GM15510 (cell line): ENCODE results near the gene STAB2.

ENCODE experiments used
- POLR2A ChIP-seq: IDR thresholded peaks from 3 replicates; pipeline ENCODE4 v1.6.1; 2011; ENCODE audit warnings: borderline replicate concordance; ENCODE audit not compliant: insufficient read length; ENCODE audit errors: extremely low read depth

The STAB2 gene

GRCh38 chr12:103571286-103571685 lies 15.8 kb upstream of the STAB2 start:
- TF ChIP-seq POLR2A, result no peak

GRCh38 chr12:103572312-103573045 lies 14.6 kb upstream of the STAB2 start:
- no peak for TF ChIP-seq POLR2A

- TF ChIP-seq POLR2A, result no peak
Measured at GRCh38 chr12:103573185-103573584, 13.9 kb upstream of the STAB2 start.

DNA sequence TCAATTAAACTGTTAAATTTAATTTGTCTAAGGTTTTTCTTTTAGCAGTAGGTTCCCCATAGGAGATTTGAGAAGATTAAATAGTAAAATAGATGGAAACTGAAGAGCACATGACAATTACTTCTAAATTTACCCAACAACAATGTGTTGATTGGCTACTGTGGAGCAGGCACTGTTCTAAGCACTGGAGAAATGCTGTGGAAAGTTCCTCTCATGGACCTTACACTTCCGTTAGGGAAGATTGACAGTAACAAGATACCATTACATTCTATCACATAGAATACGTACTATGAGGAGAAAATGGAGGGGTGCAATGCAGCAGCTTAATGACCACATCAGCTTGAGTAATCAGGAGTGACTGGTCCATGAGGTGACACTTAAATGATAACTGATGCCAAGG lies 8.1 kb upstream of the STAB2 start:
- no peak for TF ChIP-seq POLR2A

DNA sequence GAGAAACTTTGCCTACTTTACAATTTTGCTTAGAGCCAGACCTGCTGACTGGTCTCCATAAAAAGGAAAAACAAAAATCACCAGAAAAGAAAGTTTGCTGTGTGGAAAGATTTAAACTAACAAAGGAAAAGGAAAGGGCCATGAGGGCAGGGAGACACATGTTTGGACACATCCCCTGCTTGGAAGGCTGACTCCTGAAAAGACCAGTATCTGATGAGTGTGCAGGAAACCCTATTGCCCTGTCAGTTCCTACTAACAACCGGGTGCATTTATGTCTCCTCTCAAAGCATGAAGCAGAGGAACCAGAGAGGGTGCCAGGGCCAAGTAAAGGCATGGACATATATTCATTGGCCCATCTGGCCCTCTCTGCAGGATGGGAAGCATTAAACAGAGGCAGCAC lies 7.0 kb upstream of the STAB2 start:
- no peak for TF ChIP-seq POLR2A

GRCh38 chr12:103583008-103583407 lies 4.1 kb upstream of the STAB2 start:
- no peak for TF ChIP-seq POLR2A

DNA sequence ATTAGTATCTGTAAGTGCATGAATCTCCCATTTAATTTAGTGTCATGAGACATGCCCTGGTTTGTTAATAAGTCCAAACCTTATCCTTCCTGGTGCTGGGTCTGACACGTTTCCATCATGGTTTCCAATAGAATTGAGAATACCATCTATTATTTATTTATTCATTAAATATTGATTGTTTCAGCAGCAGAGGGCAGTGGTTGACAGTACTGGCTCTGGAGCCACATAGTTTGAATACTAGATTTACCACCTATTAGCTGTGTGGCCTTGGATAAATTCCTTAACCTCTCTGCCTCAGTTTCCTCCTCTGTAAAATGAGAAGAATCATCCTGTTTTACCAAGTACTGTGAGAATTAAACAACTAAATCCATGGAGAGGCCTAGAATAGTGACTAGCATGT lies 941 bp upstream of the STAB2 start:
- no peak for TF ChIP-seq POLR2A

GRCh38 chr12:103588680-103589079 lies 1.6 kb downstream of the STAB2 start:
- TF ChIP-seq POLR2A, result no peak

GRCh38 chr12:103589517-103589916 lies 2.4 kb downstream of the STAB2 start:
- TF ChIP-seq POLR2A, result no peak

- TF ChIP-seq POLR2A, result no peak
Measured at GRCh38 chr12:103590271-103590670, 3.2 kb downstream of the STAB2 start.

GRCh38 chr12:103596981-103597380 lies 9.9 kb downstream of the STAB2 start:
- TF ChIP-seq POLR2A, result no peak

GRCh38 chr12:103599274-103599673 lies 12.2 kb downstream of the STAB2 start:
- no peak for TF ChIP-seq POLR2A

DNA sequence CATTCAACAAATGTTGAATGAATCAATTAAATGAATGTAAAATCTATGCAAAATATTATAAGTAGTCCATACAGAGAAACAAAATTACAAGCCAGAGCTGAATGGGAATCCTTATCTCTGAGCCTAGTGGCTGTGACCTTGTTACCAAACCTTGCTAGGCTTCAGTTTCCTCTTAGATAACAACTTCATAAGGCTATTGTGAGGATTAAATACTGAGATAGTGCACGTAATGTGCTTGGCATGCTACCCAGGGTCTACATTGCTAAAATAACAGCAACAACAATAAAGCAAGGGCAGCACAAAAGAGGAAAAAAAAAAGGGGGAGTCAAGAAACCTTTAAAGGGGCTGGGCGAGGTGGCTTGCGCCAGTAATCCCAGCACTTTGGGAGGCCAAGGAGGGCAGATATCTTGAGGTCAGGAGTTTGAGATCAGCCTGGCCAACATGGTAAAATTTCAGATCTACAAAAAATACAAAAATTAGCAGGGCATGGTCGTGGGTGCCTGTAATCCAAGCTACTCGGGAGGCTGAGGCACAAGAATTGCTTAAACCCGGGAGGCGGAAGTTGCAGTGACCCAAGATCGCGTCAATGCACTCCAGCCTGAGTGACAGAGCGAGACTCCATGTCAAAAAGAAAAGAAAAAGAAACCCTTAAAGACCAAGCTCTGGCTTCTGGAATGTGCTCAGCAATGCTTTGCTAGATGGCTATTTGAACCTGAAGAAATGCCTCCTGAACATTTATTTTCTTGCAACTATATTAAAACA lies 14.1 kb downstream of the STAB2 start:
- no peak for TF ChIP-seq POLR2A

DNA sequence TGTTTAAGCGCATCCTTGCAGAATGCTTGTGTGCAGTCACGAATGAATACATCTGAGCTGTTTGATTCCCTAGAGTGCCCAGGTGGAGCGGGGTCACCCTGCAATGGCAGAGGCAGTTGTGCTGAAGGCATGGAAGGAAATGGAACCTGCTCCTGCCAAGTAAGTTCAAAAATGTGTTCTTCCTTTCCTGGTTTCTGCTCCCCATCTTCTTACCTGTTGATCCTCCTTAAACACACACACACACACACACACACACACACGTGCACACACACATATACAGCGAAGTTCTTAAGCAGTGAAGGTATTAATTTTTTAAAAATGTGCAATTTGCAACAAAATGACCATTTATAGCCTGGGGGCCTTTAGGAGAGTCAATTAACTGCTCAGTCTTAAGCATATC lies 33.3 kb downstream of the STAB2 start:
- no peak for TF ChIP-seq POLR2A

GRCh38 chr12:103623716-103624115 lies 36.6 kb downstream of the STAB2 start:
- no peak for TF ChIP-seq POLR2A

- no peak for TF ChIP-seq POLR2A
Measured at GRCh38 chr12:103626498-103626897, 39.4 kb downstream of the STAB2 start.
